ENCODE measurements around the gene CCDC57. TPM values are rescaled to one million over a fixed set of nuclear protein-coding genes. Genes with fewer than 3 reads are reported as not detected.

The CCDC57 gene
- total RNA-seq, 4 donors from 2014 or later, result 8.8 to 31.5 (median 17.1) TPM

DNA sequence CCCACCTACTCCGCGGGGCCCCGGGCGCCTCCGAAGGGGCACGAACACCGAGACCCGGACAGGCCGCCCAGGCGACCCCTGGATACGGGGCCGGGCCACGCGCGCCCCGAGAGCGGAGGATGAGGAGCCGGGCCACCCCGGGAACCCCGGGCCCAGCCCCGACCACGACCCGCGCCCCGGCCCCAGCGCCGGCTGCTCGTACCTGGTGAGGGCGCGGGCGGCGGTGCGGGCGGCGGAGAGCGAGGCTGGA is 114.8 kb downstream of the CCDC57 start:
- TF ChIP-seq, protein P1, sequence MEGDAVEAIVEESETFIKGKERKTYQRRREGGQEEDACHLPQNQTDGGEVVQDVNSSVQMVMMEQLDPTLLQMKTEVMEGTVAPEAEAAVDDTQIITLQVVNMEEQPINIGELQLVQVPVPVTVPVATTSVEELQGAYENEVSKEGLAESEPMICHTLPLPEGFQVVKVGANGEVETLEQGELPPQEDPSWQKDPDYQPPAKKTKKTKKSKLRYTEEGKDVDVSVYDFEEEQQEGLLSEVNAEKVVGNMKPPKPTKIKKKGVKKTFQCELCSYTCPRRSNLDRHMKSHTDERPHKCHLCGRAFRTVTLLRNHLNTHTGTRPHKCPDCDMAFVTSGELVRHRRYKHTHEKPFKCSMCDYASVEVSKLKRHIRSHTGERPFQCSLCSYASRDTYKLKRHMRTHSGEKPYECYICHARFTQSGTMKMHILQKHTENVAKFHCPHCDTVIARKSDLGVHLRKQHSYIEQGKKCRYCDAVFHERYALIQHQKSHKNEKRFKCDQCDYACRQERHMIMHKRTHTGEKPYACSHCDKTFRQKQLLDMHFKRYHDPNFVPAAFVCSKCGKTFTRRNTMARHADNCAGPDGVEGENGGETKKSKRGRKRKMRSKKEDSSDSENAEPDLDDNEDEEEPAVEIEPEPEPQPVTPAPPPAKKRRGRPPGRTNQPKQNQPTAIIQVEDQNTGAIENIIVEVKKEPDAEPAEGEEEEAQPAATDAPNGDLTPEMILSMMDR (IDR thresholded peaks at IDR 0.05; ENCODE audit: low read depth), result no peak

DNA sequence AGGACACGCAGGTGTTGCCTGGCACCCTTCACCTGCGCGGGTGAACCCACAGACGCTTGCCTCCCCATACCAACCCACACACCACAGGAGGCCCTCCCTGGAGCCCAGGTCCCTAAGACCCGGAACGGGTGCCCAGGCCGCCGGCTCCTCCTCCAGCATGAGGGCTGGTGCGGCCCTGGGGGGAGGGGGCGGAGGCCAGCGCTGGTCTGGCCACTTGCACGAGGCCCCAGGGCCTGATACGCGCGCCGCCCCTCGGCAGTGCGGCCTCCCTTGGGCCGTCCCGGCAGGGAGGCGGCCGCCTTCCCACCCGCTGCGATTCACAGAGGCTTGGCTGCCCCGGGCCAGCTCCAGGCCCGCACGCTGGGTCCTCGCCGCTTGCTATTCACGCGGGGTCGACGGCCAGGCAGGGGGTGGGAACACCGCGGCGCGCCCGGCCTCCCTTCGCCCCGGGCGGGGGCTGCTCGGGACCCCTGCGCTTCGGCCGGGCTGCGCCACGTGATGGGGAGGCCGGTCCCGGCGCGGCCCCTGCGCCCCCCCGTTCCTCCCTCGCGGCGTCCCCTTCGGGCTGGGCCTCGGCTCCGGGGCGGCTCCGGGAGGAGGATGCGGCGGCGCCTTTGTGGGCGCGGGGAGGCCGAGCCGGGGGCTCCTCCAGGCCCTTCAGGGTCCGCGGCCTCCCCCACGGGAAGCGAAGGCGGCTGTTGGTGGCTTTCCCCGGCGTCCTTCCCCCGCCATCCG is 115.3 kb downstream of the CCDC57 start:
- TF ChIP-seq, protein P1 (IDR thresholded peaks at IDR 0.05; ENCODE audit: low read depth), result no peak

DNA sequence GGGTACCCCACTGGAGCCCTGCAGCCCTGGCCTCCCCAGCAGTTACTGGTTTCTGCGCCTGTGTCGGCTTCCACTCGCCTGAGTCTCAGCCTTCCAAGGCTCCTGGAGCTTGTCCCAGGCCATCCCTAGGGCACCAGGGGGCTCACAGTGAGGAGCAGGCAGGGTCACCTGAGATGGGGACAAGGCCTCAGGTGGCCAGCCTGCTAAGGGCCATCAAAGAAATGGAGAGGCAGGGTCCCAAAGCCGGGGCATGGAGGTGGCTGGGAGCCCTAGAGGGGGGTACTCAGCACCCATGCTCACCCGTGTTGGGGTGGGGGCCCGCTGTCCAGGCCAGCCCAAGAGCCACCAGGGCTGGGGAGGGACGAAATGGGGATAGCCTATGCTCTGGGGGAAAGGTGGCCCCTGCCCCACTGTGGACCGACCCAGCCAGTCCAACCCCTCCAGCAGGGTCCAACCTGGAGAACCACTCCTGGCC is 115.9 kb downstream of the CCDC57 start:
- TF ChIP-seq, protein P1 (IDR thresholded peaks at IDR 0.05; ENCODE audit: low read depth), result no peak

DNA sequence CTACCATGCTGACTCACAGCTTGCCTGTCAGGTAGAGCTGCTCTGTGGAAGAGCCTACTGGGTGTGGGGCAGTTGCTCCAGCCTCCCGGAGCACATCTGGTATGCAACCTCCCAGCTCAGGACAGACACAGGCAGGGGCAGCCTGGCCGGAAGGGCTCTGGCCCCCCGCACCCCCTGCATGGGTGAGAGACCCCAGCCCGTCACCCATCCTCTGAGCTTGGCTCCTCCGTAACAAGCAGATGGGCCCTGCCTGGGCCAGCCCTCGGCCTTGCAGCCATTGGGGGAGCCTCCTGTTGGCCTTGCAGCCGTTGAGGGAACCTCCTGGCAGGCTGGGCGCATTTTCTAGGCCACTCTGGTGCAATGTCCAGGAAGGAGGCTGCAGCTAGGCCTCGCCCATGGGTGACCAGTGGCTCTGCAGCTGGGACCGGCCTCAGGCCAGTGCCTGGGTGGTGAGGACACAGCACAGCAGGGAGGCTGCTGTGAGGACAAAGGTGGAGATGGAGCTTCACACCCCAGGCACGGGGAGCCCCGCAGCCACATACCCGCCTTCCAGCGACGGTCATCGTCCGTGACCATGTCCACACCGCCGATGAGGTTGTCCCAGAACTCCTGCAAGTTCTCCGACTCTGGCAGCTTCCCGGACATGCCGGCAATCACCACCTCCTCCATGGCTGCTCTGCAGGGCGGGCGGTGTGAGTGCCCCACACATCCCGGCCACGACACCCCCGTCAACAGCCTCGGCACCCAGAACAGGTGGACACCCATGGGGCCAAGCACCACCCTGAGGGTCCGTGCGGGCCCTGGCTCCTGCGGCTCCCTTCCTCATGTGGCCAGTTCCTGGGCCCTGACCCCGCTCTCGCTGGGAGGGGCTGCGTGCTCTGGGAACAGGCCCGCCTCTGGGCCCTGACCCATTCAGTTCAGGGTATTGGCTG is 116.6 kb downstream of the CCDC57 start:
- TF ChIP-seq, protein P1 (IDR thresholded peaks at IDR 0.05; ENCODE audit: low read depth), result no peak

DNA sequence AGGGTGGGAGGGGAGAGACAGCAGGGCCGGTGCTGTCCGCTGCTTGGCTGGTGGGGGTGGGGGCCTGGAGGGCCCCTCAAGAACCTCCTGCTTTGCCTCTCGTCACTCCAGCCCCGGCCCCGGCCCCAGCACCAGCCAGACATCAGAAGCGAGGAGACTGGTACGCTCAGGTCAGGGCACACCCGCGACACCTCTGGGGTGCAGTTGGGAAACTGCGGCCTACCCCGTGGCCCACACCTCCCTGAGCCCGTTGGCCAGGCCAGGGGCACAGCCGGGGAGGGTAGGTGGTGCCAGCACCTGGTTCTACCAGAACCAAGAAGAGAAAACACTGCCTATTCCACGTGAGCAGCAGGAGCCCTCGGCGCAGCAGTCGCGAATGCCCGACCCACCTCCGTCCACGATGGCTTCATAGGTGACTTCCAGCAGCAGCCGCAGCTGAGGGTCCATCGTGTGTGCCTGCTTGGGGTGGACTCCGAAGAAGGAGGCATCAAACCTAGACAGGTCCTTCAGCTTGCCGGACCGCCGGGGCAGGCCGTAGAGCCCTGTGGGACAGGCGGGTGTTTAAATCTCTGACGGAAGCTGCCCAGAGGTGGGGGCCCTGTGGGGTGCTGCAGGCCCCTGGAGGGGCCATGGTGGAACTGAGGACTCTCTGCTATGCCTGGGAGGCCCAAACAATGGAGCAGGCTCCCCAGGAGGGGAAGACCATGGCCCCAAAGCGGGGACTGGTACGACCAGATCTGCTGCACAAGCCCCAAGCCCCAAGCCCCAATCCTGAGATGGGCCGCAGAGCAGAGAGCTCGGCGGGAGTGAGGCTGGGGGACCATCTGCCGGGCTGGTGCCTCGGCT is 117.5 kb downstream of the CCDC57 start:
- TF ChIP-seq, protein P1 (IDR thresholded peaks at IDR 0.05; ENCODE audit: low read depth), result no peak

DNA sequence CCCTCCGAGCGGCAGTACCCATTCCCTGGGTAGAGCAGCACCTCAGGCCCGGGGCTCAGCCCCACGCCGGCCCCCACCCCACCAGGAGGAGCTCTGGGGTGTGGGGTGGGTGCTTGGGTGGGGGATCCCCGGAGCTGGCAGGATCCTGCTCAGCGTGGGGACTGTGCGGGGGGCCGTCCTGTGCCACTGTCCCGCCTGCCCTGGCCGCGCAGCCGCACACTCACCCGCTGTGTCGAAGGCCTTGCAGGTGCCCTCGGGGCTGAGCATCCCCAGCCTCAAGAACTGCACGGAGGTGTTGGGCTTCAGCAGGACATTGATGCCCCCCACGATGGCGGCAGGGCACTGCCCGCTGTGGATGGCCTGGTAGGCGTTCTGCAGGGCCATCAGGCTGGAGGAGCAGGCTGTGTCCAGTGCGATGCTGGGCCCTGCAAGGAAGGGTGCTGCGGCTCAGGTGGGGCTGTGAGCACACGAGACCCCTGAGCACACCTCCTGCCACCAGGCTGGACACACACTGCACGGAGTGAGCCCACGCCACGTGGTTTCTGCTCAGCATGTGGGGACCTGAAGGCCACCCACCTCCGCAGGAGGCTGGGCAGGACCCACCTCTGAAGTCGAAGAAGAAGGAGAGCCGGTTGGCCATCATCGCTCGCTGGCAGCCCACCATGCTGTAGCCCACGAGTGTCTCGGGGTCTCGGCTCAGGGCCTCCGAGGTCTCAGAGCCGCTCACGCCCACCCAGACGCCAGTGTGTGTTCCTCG is 119.5 kb downstream of the CCDC57 start:
- TF ChIP-seq, protein P1 (IDR thresholded peaks at IDR 0.05; ENCODE audit: low read depth), result no peak
